HG03460 (cell line): ENCODE data around the gene THBS4.

Source experiments
- ATAC-seq: cut with Tn5 transposase; IDR thresholded peaks from one replicate; pipeline ENCODE4 v1.9.1; 2021; ENCODE audit not compliant: unreplicated experiment

Gene THBS4

DNA sequence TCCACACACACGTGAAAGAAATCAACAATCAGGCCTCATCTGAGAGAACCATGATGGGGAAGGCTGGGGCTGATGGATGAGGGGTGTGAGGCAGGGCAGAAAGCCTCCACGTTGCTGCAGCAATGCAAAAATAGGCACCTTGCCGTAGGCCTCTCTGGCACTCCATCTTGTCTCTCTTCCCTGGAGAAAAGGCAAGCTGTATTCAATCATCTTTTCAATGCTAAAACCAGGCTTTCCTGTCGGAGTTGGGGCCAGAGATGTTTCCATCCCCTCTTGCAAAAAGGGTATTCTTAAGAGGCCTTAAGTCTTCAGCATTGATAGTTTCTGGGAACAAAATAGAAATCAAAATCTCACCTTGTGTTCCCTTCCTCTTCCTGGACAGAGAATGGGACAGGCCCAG lies 80.9 kb downstream of the THBS4 start:
- no peak for ATAC-seq

DNA sequence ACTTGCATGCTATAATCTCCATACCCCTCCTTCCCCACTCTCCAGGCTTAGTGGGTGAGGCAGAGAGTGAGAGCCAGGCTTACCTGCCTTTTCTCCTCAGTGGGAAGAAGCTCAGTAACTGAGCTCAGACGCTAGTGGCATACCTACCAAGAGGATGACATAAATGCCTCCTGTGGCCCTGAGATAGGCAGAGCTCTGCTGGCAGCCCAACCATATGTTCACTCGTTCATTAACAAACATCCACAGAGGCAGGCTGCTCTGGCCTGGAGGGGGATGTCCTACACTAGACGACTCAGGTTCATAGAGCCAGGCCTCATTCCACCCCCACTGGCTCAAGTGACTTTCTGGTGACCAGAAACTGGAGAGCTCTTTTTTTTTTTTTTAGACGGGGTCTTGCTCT lies 81.3 kb downstream of the THBS4 start:
- no peak for ATAC-seq

DNA sequence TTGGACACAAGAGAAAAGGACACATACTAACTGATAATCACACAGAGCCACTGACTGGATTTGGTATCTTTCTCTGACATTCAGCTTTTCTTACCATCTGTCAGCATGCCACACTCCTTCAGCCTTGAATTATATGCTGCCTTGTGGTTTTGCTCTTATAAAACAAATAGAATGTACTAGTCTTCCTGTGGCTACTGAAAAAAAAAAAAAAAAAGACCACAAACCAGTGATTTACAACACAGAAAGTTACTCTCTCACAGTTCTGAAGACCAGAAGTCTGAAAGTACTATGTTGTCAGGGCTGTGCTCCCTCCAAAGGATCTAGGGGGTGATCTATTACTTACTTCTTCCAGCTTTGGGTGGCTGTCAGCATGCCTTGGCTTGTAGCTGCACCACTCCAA lies 82.3 kb downstream of the THBS4 start:
- ATAC-seq: no peak

DNA sequence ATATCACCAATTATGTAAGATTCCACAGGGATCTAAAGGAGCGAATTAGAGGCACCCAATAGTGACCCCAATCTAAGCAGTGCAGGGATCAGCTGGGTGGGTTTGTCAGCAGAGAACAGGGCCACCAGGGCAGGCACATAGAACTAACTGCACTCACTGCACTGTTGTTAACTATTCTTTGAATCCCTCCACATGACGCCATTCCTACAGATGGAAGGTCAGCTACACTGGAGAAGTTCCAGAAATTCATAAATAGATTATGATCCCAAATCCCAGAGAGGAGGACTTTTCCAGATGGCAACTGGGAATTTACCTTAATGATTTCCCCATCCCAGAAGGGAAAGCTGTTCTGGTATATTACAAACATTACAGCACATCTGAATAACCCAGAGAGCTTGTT lies 84.2 kb downstream of the THBS4 start:
- ATAC-seq: no peak

DNA sequence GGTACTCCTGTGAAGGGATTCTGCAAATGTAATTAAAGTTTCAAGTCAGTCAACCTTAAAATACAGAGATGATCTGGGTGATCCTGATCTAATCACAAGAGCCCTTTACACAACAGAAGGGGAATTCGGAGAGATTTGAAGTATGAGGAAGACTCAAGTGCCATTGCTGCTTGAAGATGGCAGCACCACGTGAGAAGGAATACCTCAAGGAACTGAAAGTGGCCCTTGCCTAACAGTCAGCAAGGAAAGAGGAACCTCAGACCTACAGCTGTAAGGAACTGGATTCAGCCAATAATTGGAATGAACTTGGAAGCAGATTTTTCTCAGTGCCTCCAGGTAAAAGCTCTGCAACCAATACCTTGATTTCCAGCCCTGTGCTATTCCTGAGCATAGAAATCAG lies 87.4 kb downstream of the THBS4 start:
- ATAC-seq: no peak

DNA sequence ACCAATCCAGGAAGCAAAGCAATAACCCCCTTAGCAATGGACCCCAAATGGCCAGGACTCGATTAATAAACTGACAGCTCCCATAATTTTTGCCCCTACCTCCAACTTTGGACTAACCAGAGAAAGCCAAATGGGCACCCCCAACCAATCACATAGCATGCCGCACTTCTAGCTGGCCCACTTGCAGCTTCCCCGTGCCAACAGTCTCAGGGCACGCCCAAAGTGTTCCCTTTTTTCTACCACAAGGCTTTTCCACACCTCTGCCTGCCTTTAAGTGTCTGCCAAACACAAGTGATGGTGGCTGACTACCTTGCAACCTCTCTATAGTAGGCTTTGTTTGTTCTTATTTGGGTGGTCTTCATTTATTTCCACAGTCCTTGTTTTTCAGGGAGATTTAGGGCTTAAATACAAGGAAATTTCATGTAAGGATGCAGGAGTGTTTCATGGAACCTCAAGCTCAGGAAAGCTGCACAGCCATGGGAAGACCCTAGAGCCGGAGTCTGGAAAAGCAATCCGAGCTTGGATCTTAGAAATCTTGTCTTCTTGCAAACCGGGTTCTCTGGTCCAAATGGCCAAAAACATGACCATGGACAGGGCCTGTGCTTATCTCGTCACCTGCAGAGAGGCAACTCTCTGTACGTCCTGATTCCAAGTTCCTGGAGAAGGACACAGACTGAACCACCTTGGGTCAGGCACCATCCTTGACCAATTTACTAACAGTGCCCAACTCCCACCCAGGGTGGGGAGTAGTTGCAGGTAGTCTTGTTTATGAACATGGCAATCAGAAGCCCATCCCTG lies 89.2 kb downstream of the THBS4 start:
- no peak for ATAC-seq

DNA sequence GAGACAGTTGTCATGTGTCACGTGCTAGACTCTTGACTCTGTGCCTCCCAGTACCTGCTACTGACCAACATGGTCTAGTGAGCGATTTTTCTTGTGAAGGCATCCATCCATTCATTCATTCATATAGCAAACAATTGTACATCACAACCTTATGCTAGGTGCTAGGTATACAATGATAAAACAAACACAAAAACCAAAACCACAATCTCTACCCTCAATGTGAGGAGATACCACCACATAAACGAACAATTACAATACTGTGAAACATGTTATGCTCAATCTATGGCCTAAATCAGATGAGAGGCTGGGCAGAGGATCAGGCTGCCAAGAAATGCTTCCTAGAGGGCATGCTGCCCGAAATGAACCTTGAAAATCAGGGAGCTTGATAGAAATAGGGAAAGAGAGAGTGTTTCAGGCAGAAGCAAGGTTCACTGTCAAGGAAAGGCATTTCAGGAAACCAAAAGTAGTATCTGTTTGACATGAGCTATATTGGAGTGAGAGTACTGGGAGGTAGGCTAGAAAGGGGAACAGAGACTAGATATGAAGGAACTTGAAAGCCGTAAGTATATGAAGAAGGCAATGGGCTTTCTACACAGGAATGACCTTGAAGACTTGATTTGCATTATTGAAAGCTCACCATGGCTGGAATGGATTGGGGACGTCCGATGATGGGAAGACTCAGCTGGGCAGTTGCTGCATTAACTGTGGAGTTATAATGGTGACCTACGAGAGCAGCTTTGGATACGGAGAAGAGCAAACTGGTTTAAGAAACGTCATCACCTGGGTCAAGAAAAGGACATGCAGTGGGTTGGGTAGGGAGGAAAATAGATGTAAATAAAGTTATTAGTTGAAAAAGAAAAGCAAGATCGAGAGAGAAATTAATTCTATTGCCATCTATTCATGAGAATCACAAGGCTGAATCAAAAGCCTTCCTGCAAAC lies 90.1 kb downstream of the THBS4 start:
- ATAC-seq: peak; percentile 72

DNA sequence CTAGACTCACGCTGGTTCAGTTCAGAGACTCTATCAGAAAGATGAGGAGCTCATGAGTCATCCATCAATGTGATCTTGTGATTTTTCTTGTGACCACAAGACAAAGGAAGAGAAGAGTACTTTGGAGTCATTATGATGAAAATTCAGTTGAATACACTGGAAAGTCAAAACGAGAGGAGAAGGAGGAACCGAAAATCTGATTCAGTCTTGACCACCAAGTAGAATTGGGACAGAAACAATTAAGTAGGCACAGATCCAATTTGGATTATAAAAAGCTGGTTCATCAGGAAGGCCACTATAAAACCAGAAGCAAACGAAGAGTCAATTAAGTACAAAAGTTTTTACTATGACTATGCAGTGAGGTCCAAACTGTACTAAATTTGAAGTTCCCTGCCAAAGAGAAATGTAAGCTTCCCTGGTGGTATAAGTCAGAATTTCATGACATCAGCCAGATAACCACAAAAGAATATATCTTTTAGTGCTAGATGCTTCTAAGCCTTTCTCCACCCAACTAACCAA lies 90.9 kb downstream of the THBS4 start:
- ATAC-seq: peak; percentile 61

DNA sequence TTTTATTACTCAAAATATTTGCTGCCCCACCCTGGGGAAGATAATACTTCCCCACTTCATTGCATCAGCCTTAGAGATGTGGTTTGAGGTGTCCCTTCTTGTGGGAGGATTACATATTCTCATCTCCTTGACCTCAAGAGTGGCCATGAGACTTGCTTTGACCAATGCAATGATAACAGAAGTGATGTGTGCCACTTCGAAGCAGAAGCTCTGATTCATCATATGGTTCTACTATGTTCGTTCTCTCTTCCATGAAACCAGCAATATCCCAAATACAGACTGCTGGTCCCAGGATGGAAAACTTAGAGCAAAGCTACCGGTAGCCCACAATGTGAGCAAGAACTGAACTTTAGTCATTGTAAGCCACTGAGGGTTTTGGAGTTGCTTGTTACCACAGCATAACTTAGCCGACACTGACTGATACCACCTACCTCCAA lies 92.0 kb downstream of the THBS4 start:
- ATAC-seq: no peak

DNA sequence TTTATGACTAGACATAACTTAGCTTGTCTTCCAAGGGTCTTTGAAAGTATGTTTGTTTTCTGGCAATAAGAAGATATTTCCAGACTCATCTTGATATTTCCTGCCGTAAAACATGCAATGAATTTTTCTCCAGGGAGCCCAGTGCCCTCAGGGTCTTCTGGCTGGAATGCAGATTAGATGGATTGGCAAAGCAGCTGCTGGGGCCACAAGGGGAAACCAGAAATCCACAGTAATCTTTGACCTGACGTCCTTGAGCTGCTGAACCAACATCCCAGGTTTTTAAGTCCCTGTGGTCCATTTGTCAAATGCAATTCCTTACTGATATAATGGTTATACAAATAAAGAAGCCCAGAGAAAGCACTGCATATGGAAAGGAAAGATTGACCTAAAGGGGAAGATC lies 93.0 kb downstream of the THBS4 start:
- no peak for ATAC-seq

DNA sequence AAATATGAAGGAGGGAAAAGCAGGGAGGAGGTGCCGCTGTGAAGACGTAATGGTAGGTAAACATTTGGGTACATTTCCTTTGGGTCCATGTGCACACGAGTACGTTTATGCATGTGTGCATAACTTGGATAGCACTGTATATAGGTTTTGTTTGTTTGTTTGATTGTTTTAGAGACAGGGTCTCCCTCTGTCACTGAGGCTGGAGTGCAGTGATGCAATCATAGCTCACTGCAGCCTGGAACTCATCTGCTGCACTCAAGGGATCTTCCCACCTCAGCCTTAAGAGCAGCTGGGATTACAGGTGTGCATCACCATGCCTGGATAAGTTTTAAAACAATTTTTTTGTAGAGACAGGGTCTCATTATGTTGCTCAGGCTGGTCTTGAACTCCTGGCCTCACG lies 94.0 kb downstream of the THBS4 start:
- no peak for ATAC-seq
